ENCODE results near the gene HINFP. TPM values are rescaled to one million over a fixed set of nuclear protein-coding genes. Genes with fewer than 3 reads are reported as not detected.
A peak's percentile ranks its signal among the peaks of the same experiment; 100 is the strongest.

Gene HINFP
- total RNA-seq, 2 donors from 2014 or later: 22.1 to 41.7 TPM

DNA sequence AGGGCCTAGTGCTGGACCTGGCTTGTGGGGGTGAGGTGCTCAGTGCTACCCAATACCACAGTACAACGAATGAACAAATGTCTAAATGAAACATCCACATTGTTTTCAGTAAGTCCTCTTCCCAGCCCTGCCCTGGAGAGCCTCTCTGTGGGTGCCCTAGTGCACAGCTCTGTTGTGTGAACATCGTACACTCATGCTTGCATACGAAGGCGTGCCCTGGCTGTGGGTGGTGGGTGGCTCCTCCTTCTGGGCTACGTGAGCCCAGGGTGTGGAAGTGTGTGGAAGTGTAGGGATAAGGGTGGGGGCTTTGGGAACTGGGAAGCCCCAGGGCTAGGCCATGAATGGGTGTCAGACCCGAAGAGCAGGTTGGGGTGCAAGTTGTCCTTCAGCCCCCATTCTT, 46.6 kb downstream of the HINFP start:
- H3K4me3 ChIP-seq: no peak overlapping the region
- no peaks in the 10 kb centered on the region for H3K9me3 ChIP-seq
- no peaks in the 10 kb centered on the region for H3K36me3 ChIP-seq
- TF ChIP-seq, protein P1, sequence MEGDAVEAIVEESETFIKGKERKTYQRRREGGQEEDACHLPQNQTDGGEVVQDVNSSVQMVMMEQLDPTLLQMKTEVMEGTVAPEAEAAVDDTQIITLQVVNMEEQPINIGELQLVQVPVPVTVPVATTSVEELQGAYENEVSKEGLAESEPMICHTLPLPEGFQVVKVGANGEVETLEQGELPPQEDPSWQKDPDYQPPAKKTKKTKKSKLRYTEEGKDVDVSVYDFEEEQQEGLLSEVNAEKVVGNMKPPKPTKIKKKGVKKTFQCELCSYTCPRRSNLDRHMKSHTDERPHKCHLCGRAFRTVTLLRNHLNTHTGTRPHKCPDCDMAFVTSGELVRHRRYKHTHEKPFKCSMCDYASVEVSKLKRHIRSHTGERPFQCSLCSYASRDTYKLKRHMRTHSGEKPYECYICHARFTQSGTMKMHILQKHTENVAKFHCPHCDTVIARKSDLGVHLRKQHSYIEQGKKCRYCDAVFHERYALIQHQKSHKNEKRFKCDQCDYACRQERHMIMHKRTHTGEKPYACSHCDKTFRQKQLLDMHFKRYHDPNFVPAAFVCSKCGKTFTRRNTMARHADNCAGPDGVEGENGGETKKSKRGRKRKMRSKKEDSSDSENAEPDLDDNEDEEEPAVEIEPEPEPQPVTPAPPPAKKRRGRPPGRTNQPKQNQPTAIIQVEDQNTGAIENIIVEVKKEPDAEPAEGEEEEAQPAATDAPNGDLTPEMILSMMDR (IDR thresholded peaks at IDR 0.05): no peak
- TF ChIP-seq POLR2A (IDR thresholded peaks at IDR 0.05) (no peak), POLR2AphosphoS5 (IDR thresholded peaks at IDR 0.05) (no peak)
- no peak overlapping the region for H3K27ac ChIP-seq
- H3K4me1 ChIP-seq (replicated peaks): no peaks in the 10 kb centered on the region
- no peaks in the 10 kb centered on the region for H3K27me3 ChIP-seq (replicated peaks; ENCODE audit: insufficient read depth)
- 46% methylated on average over 6 of the region's 6 CpGs for WGBS
- DNase-seq (ENCODE audit: low spot score): no peak
- intact Hi-C loops (cut with DNase I): no loop called here

- H3K27ac ChIP-seq: peak within 1 kb of the TSS; percentile 89 to 95
- 4% methylated on average over 60 of the region's 63 CpGs for WGBS
- peak within 1 kb of the TSS; percentile 93 to 98 for H3K4me3 ChIP-seq
- no peaks in the 10 kb centered on the region for H3K4me1 ChIP-seq (replicated peaks)
- DNase-seq (ENCODE audit: low spot score): peak; percentile 77
- H3K36me3 ChIP-seq: no peaks in the 10 kb centered on the region
- H3K27me3 ChIP-seq (replicated peaks; ENCODE audit: insufficient read depth): no peaks in the 10 kb centered on the region
- peak; percentile 61 for TF ChIP-seq POLR2A (IDR thresholded peaks at IDR 0.05)
- TF ChIP-seq, protein P1 (IDR thresholded peaks at IDR 0.05): peak; percentile 67 to 89 (median 80)
- peak; percentile 38 for TF ChIP-seq POLR2AphosphoS5 (IDR thresholded peaks at IDR 0.05)
- intact Hi-C loops (cut with DNase I): no loop called here
- H3K9me3 ChIP-seq: no peaks in the 10 kb centered on the region
Measured at GRCh38 chr11:119168471-119169281, 47.3 kb downstream of the HINFP start, which contains the start of gene NLRX1. Gene NLRX1, plus strand, starts transcription at chr11:119168725. Its CDS starts 2,679 bp downstream, at chr11:119171404.

DNA sequence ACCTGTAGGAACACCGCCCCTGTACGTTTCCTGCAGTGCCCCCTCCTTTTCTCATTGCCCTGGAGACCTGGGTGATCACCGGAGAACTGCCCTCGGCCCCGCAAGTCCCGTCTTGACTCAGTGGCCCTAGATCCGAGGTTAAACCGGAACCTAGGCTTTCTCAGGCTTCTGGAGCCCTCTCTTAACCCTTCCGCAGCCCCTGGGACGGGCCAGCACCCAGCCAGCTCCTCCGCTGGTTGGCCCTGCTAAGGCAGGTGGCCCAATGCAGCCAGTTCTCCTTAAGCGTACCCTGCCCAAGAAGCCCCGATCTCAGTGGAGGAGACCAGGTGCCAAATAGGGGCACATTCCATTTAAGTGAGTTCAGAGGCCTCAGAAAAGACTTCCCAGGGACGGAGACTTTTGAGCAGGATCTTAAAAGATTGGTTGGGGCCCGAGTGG, 47.9 kb downstream of the HINFP start:
- peak; percentile 29 for DNase-seq (ENCODE audit: low spot score)

GRCh38 chr11:119172513-119172912, 51.1 kb downstream of the HINFP start:
- H3K36me3 ChIP-seq: no peaks in the 10 kb centered on the region
- H3K4me1 ChIP-seq (replicated peaks): no peaks in the 10 kb centered on the region
- TF ChIP-seq POLR2AphosphoS5 (IDR thresholded peaks at IDR 0.05): no peak
- TF ChIP-seq POLR2A (IDR thresholded peaks at IDR 0.05): no peak
- TF ChIP-seq, protein P1 (IDR thresholded peaks at IDR 0.05): no peak
- no peak overlapping the region for H3K4me3 ChIP-seq
- H3K27me3 ChIP-seq (replicated peaks; ENCODE audit: insufficient read depth): no peaks in the 10 kb centered on the region
- WGBS: 80% methylated on average over 2 of the region's 2 CpGs
- no peak for DNase-seq (ENCODE audit: low spot score)
- H3K27ac ChIP-seq: no peak overlapping the region
- H3K9me3 ChIP-seq: no peaks in the 10 kb centered on the region
- intact Hi-C loops (cut with DNase I): no loop called here

More for the DNA sequence above, 47.9 kb downstream of the HINFP start:
- no peaks in the 10 kb centered on the region for H3K27me3 ChIP-seq (replicated peaks; ENCODE audit: insufficient read depth)
- WGBS: 12% methylated on average over 13 of the region's 15 CpGs
- no peaks in the 10 kb centered on the region for H3K4me1 ChIP-seq (replicated peaks)
- peak overlapping the region; percentile 89 to 95 for H3K27ac ChIP-seq
- no peaks in the 10 kb centered on the region for H3K9me3 ChIP-seq
- TF ChIP-seq POLR2A (IDR thresholded peaks at IDR 0.05): peak; percentile 17
- TF ChIP-seq POLR2AphosphoS5 (IDR thresholded peaks at IDR 0.05): peak; percentile 13
- TF ChIP-seq, protein P1 (IDR thresholded peaks at IDR 0.05): no peak
- H3K36me3 ChIP-seq: no peaks in the 10 kb centered on the region
- intact Hi-C loops (cut with DNase I): no loop called here
- peak overlapping the region; percentile 93 to 98 for H3K4me3 ChIP-seq

Data from prostate gland (tissue), 2 donors.